Myocyte (in vitro differentiated cells): Measurements from ENCODE around the gene TMEM45A. TPM values are rescaled to one million over a fixed set of nuclear protein-coding genes. Genes with fewer than 3 reads are reported as not detected.
A peak's percentile ranks its signal among the peaks of the same experiment; 100 is the strongest.
"Not testable (repeated sequence)": the region's sequence is repeated elsewhere in the genome, so short reads cannot be mapped to it uniquely, and the experiment has no call there.

ENCODE experiments used
- DNase-seq: peaks from one replicate; pipeline ENCODE4 v3.0.0-alpha.2; 2012; ENCODE audit warnings: low read depth
- total RNA-seq: library from RNA; depleted of rRNA; stranded (reverse); fragments of >200 nt; gene quantifications from 2 replicates; pipeline ENCODE4 v1.2.3, GENCODE V29; 2014

TMEM45A gene
- total RNA-seq, 1 donor from 2014 or later, result 17.6 TPM

- DNase-seq, result no peak
These were observed 78.4 kb downstream of the TMEM45A start for GRCh38 chr3:100570811-100571210.

GRCh38 chr3:100574536-100574935, 82.1 kb downstream of the TMEM45A start:
- DNase-seq, result no peak

- DNase-seq, result no peak
These were observed 83.3 kb downstream of the TMEM45A start for GRCh38 chr3:100575704-100576103.

- DNase-seq, result no peak
These were observed 85.1 kb downstream of the TMEM45A start for GRCh38 chr3:100577382-100578008.

- no peak for DNase-seq
These were observed 86.2 kb downstream of the TMEM45A start for GRCh38 chr3:100578646-100579045.

GRCh38 chr3:100580147-100580546, 87.7 kb downstream of the TMEM45A start:
- no peak for DNase-seq

- DNase-seq, result no peak
These were observed 89.2 kb downstream of the TMEM45A start for GRCh38 chr3:100581650-100582049.

GRCh38 chr3:100582157-100582556, 89.7 kb downstream of the TMEM45A start:
- DNase-seq, result not testable (repeated sequence)

GRCh38 chr3:100584101-100584660, 91.8 kb downstream of the TMEM45A start:
- no peak for DNase-seq

GRCh38 chr3:100586832-100587231, 94.4 kb downstream of the TMEM45A start:
- DNase-seq, result no peak

- DNase-seq, result no peak
These were observed 95.8 kb downstream of the TMEM45A start for GRCh38 chr3:100588251-100588650.

GRCh38 chr3:100590114-100590839, 97.9 kb downstream of the TMEM45A start:
- DNase-seq, result peak; percentile 78

- DNase-seq, result no peak
These were observed 98.4 kb downstream of the TMEM45A start for GRCh38 chr3:100590840-100591147.

- DNase-seq, result no peak
These were observed 99.0 kb downstream of the TMEM45A start for GRCh38 chr3:100591411-100591810.

GRCh38 chr3:100600181-100601042, 108.0 kb downstream of the TMEM45A start:
- DNase-seq, result no peak

GRCh38 chr3:100602506-100603444, 110.4 kb downstream of the TMEM45A start:
- DNase-seq, result peak; percentile 7

GRCh38 chr3:100603469-100603868, 111.0 kb downstream of the TMEM45A start:
- peak; percentile 42 for DNase-seq

- no peak for DNase-seq
These were observed 112.9 kb downstream of the TMEM45A start for GRCh38 chr3:100605358-100605757.

GRCh38 chr3:100606894-100607512, 114.6 kb downstream of the TMEM45A start:
- DNase-seq, result peak; percentile 8

- DNase-seq, result no peak
These were observed 116.9 kb downstream of the TMEM45A start, which contains the start of gene ADGRG7 for GRCh38 chr3:100609305-100609704. ADGRG7 (plus strand) TSS chr3:100609601; CDS start chr3:100609857, 256 bp downstream.
